NCI-H187 treated with DMSO at 0.1 percent for 48 hours (cell line): ENCODE results near the gene S100B.

Source experiments
- DNase-seq: peaks from one replicate; lab custom pipeline; 2025; lab: John Stamatoyannopoulos, UW

S100B gene

GRCh38 chr21:46560568-46561444, 44.1 kb downstream of the S100B start:
- DNase-seq: no peak

GRCh38 chr21:46559291-46559983, 45.4 kb downstream of the S100B start:
- DNase-seq: no peak

GRCh38 chr21:46557919-46558392, 46.9 kb downstream of the S100B start:
- DNase-seq: no peak

GRCh38 chr21:46557469-46557868, 47.4 kb downstream of the S100B start:
- no peak for DNase-seq

- DNase-seq: no peak
Measured at GRCh38 chr21:46556802-46557201, 48.1 kb downstream of the S100B start.

GRCh38 chr21:46555678-46556077, 49.2 kb downstream of the S100B start:
- DNase-seq: no peak

- no peak for DNase-seq
Measured at GRCh38 chr21:46555225-46555617, 49.7 kb downstream of the S100B start.

GRCh38 chr21:46554431-46555224, 50.3 kb downstream of the S100B start:
- DNase-seq: no peak

GRCh38 chr21:46553993-46554392, 50.9 kb downstream of the S100B start:
- no peak for DNase-seq

GRCh38 chr21:46552865-46553379, 52.0 kb downstream of the S100B start:
- DNase-seq: no peak

- no peak for DNase-seq
Measured at GRCh38 chr21:46552274-46552673, 52.6 kb downstream of the S100B start.

- no peak for DNase-seq
Measured at GRCh38 chr21:46551636-46552241, 53.1 kb downstream of the S100B start.

GRCh38 chr21:46550116-46550941, 54.6 kb downstream of the S100B start:
- no peak for DNase-seq

GRCh38 chr21:46549650-46550049, 55.2 kb downstream of the S100B start:
- DNase-seq: no peak
